Body of pancreas (tissue), 4 donors: Measurements from ENCODE around the gene SLC1A2. TPM values are rescaled to one million over a fixed set of nuclear protein-coding genes. Genes with fewer than 3 reads are reported as not detected.

ENCODE experiments used
- ATAC-seq: fragments of 150-250 bp; one replicate; pipeline ENCODE4 v1.9.1; 2016
- DNase-seq, 4 donors: peaks; one replicate each; pipeline ENCODE4 v3.0.0-alpha.2; 2019
- H3K27ac ChIP-seq, 4 donors: fragments of 200-600 bp; sonication (generic); 1 replicate in 3 of 4; 2 replicates in 1 of 4; pipeline versions ENCODE4 v1.5.1 to v1.6.1; 2016 to 2019; ENCODE audit warnings: mild to moderate bottlenecking in 1 of 4, mixed read lengths in 1 of 4, moderate library complexity in 1 of 4
- H3K27me3 ChIP-seq, 2 donors: fragments of 200-600 bp; sonication (generic); one replicate each; pipeline ENCODE4 v1.6.0; 2016; ENCODE audit warnings: mild to moderate bottlenecking in 1 of 2
- H3K36me3 ChIP-seq, 2 donors: fragments of 200-600 bp; sonication (generic); replicated peaks in 1 of 2; 2 replicates each; pipeline ENCODE4 v1.5.1; 2016; ENCODE audit warnings: low read depth in 2 of 2; ENCODE audit not compliant: insufficient read depth in 1 of 2
- H3K4me1 ChIP-seq: fragments of 200-600 bp; sonication (generic); one replicate; pipeline ENCODE4 v1.6.0; 2016
- H3K4me3 ChIP-seq, 2 donors: fragments of 200-600 bp; sonication (generic); 1 replicate in 1 of 2; 2 replicates in 1 of 2; pipeline ENCODE4 v1.5.1; 2016 to 2019
- H3K9me3 ChIP-seq, 3 donors: fragments of 200-600 bp; sonication (generic); 1 replicate in 2 of 3; 2 replicates in 1 of 3; pipeline ENCODE4 v1.5.1; 2016
- CTCF ChIP-seq, 7 experiments: fragments of 450-650 bp in 4 of 7; fragments of 200-600 bp in 3 of 7; sonication (generic) in 3 of 7; IDR thresholded peaks; one replicate each; pipeline ENCODE4 v1.5.1; 2016 to 2019; ENCODE audit warnings: antibody characterized with exemption in 7 of 7
- POLR2A ChIP-seq, 3 donors: fragments of 450-650 bp; IDR thresholded peaks; one replicate each; pipeline ENCODE4 v1.6.1; 2016; ENCODE audit warnings: antibody characterized with exemption in 3 of 3, mild to moderate bottlenecking in 2 of 3
- WGBS, 2 donors: methylation state at CpG; one replicate each; pipeline ENCODE4 v1.1.5; 2017; 5-methylcytosine and 5-hydroxymethylcytosine counted together
- intact Hi-C: fragments of 100-400 bp; cut with DNase I; formaldehyde crosslinking; loops from one replicate; pipeline ENCODE4 v1.15.1; 2023
- total RNA-seq, 2 donors: library from RNA; depleted of rRNA; stranded (reverse); fragments of >200 nt; gene quantifications; one replicate each; pipeline ENCODE4 v1.1.0, GENCODE V29; 2016

Gene SLC1A2
- total RNA-seq, 2 donors from 2014 or later = 23.1 to 73.7 TPM

- WGBS, 2 donors = 69 to 81% methylated on average over 5 of the region's 5 CpGs
- DNase-seq (no peak), ATAC-seq (no peak)
- Histone ChIP-seq H3K36me3 (no peaks in the 10 kb centered on the region), H3K4me1 (peaks cover 19% of the 10 kb centered on the region), H3K4me3 (no peak overlapping the region), H3K9me3 (no peaks in the 10 kb centered on the region), H3K27me3 (no peaks in the 10 kb centered on the region), H3K27ac (peak overlapping the region in 1 of 4 donors; percentile 48)
- no peak for TF ChIP-seq CTCF (IDR thresholded peaks at IDR 0.05)
- no peak for TF ChIP-seq POLR2A (IDR thresholded peaks at IDR 0.05)
- intact Hi-C loops = no loop called here
These were observed 127.1 kb downstream of the SLC1A2 start for GRCh38 chr11:35292279-35292678.

- ATAC-seq (no peak), DNase-seq (no peak)
- 86 to 92% methylated on average over 3 of the region's 3 CpGs for WGBS, 2 donors
- Histone ChIP-seq H3K27me3 (no peaks in the 10 kb centered on the region), H3K36me3 (no peaks in the 10 kb centered on the region), H3K9me3 (no peaks in the 10 kb centered on the region), H3K27ac (no peak overlapping the region), H3K4me3 (no peak overlapping the region), H3K4me1 (peaks cover 13% of the 10 kb centered on the region)
- TF ChIP-seq CTCF (IDR thresholded peaks at IDR 0.05) (no peak), POLR2A (IDR thresholded peaks at IDR 0.05) (no peak)
- intact Hi-C loops = no loop called here
These were observed 128.5 kb downstream of the SLC1A2 start for GRCh38 chr11:35290876-35291275.

- H3K27ac ChIP-seq = no peak overlapping the region
- TF ChIP-seq POLR2A (IDR thresholded peaks at IDR 0.05) (no peak), CTCF (IDR thresholded peaks at IDR 0.05) (no peak)
- H3K4me1 ChIP-seq = peaks cover 4% of the 10 kb centered on the region
- no peak overlapping the region for H3K4me3 ChIP-seq
- WGBS, 2 donors = 65 to 74% methylated on average over 2 of the region's 2 CpGs
- intact Hi-C loops = no loop called here
- no peaks in the 10 kb centered on the region for H3K27me3 ChIP-seq
- no peaks in the 10 kb centered on the region for H3K9me3 ChIP-seq
- no peak for ATAC-seq
- DNase-seq = no peak
- peaks cover 0 to 2% of the 10 kb centered on the region in 2 donors for H3K36me3 ChIP-seq
These were observed 129.5 kb downstream of the SLC1A2 start for GRCh38 chr11:35289821-35290220.

GRCh38 chr11:35288817-35289541 is 130.4 kb downstream of the SLC1A2 start:
- Histone ChIP-seq H3K27ac (no peak overlapping the region), H3K27me3 (no peaks in the 10 kb centered on the region), H3K4me3 (no peak overlapping the region), H3K9me3 (no peaks in the 10 kb centered on the region), H3K36me3 (peaks cover 0 to 2% of the 10 kb centered on the region in 2 donors), H3K4me1 (peaks cover 4% of the 10 kb centered on the region)
- ATAC-seq = no peak
- intact Hi-C loops = no loop called here
- 80 to 85% methylated on average over 5 of the region's 5 CpGs for WGBS, 2 donors
- TF ChIP-seq CTCF (IDR thresholded peaks at IDR 0.05) = no peak
- TF ChIP-seq POLR2A (IDR thresholded peaks at IDR 0.05) = no peak
- DNase-seq = no peak

- DNase-seq (no peak), ATAC-seq (no peak)
- H3K27ac ChIP-seq = no peak overlapping the region
- no peaks in the 10 kb centered on the region for H3K9me3 ChIP-seq
- peaks cover 0 to 2% of the 10 kb centered on the region in 2 donors for H3K36me3 ChIP-seq
- intact Hi-C loops = no loop called here
- peaks cover under 1% of the 10 kb centered on the region for H3K4me1 ChIP-seq
- H3K27me3 ChIP-seq = no peaks in the 10 kb centered on the region
- no peak overlapping the region for H3K4me3 ChIP-seq
- 75 to 86% methylated on average over 3 of the region's 3 CpGs for WGBS, 2 donors
- TF ChIP-seq POLR2A (IDR thresholded peaks at IDR 0.05) (no peak), CTCF (IDR thresholded peaks at IDR 0.05) (no peak)
These were observed 131.0 kb downstream of the SLC1A2 start for GRCh38 chr11:35288309-35288708.
